CD4-positive, alpha-beta T cell treated with Interleukin-4 for 1 hour (primary cell): ENCODE measurements around the gene SYNE1.
"Not testable (repeated sequence)": the region's sequence is repeated elsewhere in the genome, so short reads cannot be mapped to it uniquely, and the experiment has no call there.

Experiments
- DNase-seq, 2 donors: peaks; one replicate each; pipeline ENCODE4 v3.0.0-alpha.2; 2020 to 2022

The SYNE1 gene

GRCh38 chr6:152637296-152638047 is at the start of gene SYNE1:
TSS of gene SYNE1 (minus strand) at chr6:152637362. CDS start at chr6:152628331, 9,031 bp downstream.
- DNase-seq, result no peak

GRCh38 chr6:152685819-152686218 is 48.7 kb upstream of the SYNE1 start:
- no peak for DNase-seq

- not testable (repeated sequence) for DNase-seq
Measured at GRCh38 chr6:152682935-152683334, 45.8 kb upstream of the SYNE1 start.

- DNase-seq, result no peak
Measured at GRCh38 chr6:152682141-152682540, 45.0 kb upstream of the SYNE1 start.

GRCh38 chr6:152680879-152681517 is 43.8 kb upstream of the SYNE1 start:
- DNase-seq, result no peak

GRCh38 chr6:152680151-152680550 is 43.0 kb upstream of the SYNE1 start:
- DNase-seq, result no peak

- DNase-seq, result no peak
Measured at GRCh38 chr6:152673236-152673635, 36.1 kb upstream of the SYNE1 start.

GRCh38 chr6:152671171-152671570 is 34.0 kb upstream of the SYNE1 start:
- no peak for DNase-seq

GRCh38 chr6:152669895-152670294 is 32.7 kb upstream of the SYNE1 start:
- peak in 1 of 2 donors; percentile 2 for DNase-seq

- DNase-seq, result no peak
Measured at GRCh38 chr6:152661776-152662175, 24.6 kb upstream of the SYNE1 start.

- DNase-seq, result no peak
Measured at GRCh38 chr6:152651986-152652385, 14.8 kb upstream of the SYNE1 start.

- no peak for DNase-seq
Measured at GRCh38 chr6:152648105-152648504, 10.9 kb upstream of the SYNE1 start.

GRCh38 chr6:152646732-152647131 is 9.6 kb upstream of the SYNE1 start:
- DNase-seq, result not testable (repeated sequence)

- peak; percentile 52 to 60 for DNase-seq
Measured at GRCh38 chr6:152642578-152643375, 5.6 kb upstream of the SYNE1 start.

GRCh38 chr6:152636609-152637295 is 410 bp downstream of the SYNE1 start:
- peak in 1 of 2 donors; percentile 8 for DNase-seq

GRCh38 chr6:152636021-152636608 is 1.0 kb downstream of the SYNE1 start:
- DNase-seq, result peak in 1 of 2 donors; percentile 25

- DNase-seq, result peak; percentile 57 to 67
Measured at GRCh38 chr6:152634773-152635172, 2.4 kb downstream of the SYNE1 start.

GRCh38 chr6:152632121-152632782 is 4.9 kb downstream of the SYNE1 start:
- no peak for DNase-seq

- no peak for DNase-seq
Measured at GRCh38 chr6:152631376-152631775, 5.8 kb downstream of the SYNE1 start.

GRCh38 chr6:152630832-152631231 is 6.3 kb downstream of the SYNE1 start:
- no peak for DNase-seq

- DNase-seq, result peak in 1 of 2 donors; percentile 31
Measured at GRCh38 chr6:152625213-152625612, 11.9 kb downstream of the SYNE1 start.

- DNase-seq, result not testable (repeated sequence)
Measured at GRCh38 chr6:152614776-152615175, 22.4 kb downstream of the SYNE1 start.
